T-helper 2 cell (primary cell): Measurements from ENCODE around the gene SURF4.
"Not testable (repeated sequence)": the region's sequence is repeated elsewhere in the genome, so short reads cannot be mapped to it uniquely, and the experiment has no call there.

Experiments
- DNase-seq, 5 experiments: peaks; one replicate each; pipeline versions ENCODE4 v3.0.0 to v3.0.0-alpha.2; 2012 to 2022

The SURF4 gene

GRCh38 chr9:133397370-133397769 is 21.5 kb upstream of the SURF4 start:
- DNase-seq, result no peak

- no peak for DNase-seq
Measured at GRCh38 chr9:133396952-133397351, 21.1 kb upstream of the SURF4 start.

- DNase-seq, result no peak
Measured at GRCh38 chr9:133394687-133395271, 18.9 kb upstream of the SURF4 start.

- no peak for DNase-seq
Measured at GRCh38 chr9:133393399-133393798, 17.5 kb upstream of the SURF4 start.

GRCh38 chr9:133392308-133392707 is 16.4 kb upstream of the SURF4 start:
- not testable (repeated sequence) for DNase-seq

GRCh38 chr9:133391449-133391848 is 15.6 kb upstream of the SURF4 start:
- DNase-seq, result not testable (repeated sequence)

GRCh38 chr9:133390713-133391112 is 14.9 kb upstream of the SURF4 start:
- DNase-seq, result no peak

- no peak for DNase-seq
Measured at GRCh38 chr9:133389562-133389961, 13.7 kb upstream of the SURF4 start.

GRCh38 chr9:133389025-133389557 is 13.2 kb upstream of the SURF4 start:
- DNase-seq, result no peak

GRCh38 chr9:133387680-133388079 is 11.8 kb upstream of the SURF4 start:
- DNase-seq, result no peak

GRCh38 chr9:133386338-133386737 is 10.5 kb upstream of the SURF4 start:
- DNase-seq, result no peak

GRCh38 chr9:133385452-133385851 is 9.6 kb upstream of the SURF4 start:
- no peak for DNase-seq

GRCh38 chr9:133384736-133385321 is 9.0 kb upstream of the SURF4 start:
- DNase-seq, result no peak

- DNase-seq, result no peak
Measured at GRCh38 chr9:133383438-133383837, 7.6 kb upstream of the SURF4 start.

GRCh38 chr9:133382507-133383141 is 6.8 kb upstream of the SURF4 start:
- no peak for DNase-seq

GRCh38 chr9:133380734-133381133 is 4.9 kb upstream of the SURF4 start:
- DNase-seq, result no peak

- no peak for DNase-seq
Measured at GRCh38 chr9:133379153-133380086, 3.6 kb upstream of the SURF4 start.

GRCh38 chr9:133378408-133378962 is 2.6 kb upstream of the SURF4 start:
- no peak for DNase-seq

GRCh38 chr9:133377721-133378216 is 1.9 kb upstream of the SURF4 start:
- no peak for DNase-seq

- not testable (repeated sequence) for DNase-seq
Measured at GRCh38 chr9:133377280-133377679, 1.4 kb upstream of the SURF4 start.

- peak in 1 of 5 experiments; percentile 38 for DNase-seq
Measured at GRCh38 chr9:133375116-133375723, 640 bp downstream of the SURF4 start.

- peak in 2 of 5 experiments; percentile 54 to 87 for DNase-seq
Measured at GRCh38 chr9:133374612-133375115, 1.2 kb downstream of the SURF4 start.
